Measurements from ENCODE around the gene ALX4. TPM values are rescaled to one million over a fixed set of nuclear protein-coding genes. Genes with fewer than 3 reads are reported as not detected.

ALX4 gene
- total RNA-seq, 4 donors from 2014 or later = under 0.01 to 0.17 TPM; not detected in 2

GRCh38 chr11:44290208-44290607, 19.7 kb downstream of the ALX4 start:
- no peak for TF ChIP-seq CTCF (IDR thresholded peaks at IDR 0.05; ENCODE audit: low read depth)

- no peak for TF ChIP-seq CTCF (IDR thresholded peaks at IDR 0.05; ENCODE audit: low read depth)
Measured at GRCh38 chr11:44288133-44288526, 21.8 kb downstream of the ALX4 start.

- no peak for TF ChIP-seq CTCF (IDR thresholded peaks at IDR 0.05; ENCODE audit: low read depth)
Measured at GRCh38 chr11:44286911-44287310, 23.0 kb downstream of the ALX4 start.

GRCh38 chr11:44286268-44286880, 23.6 kb downstream of the ALX4 start:
- TF ChIP-seq CTCF (IDR thresholded peaks at IDR 0.05; ENCODE audit: low read depth) = no peak

GRCh38 chr11:44285756-44286155, 24.2 kb downstream of the ALX4 start:
- no peak for TF ChIP-seq CTCF (IDR thresholded peaks at IDR 0.05; ENCODE audit: low read depth)

GRCh38 chr11:44282620-44283019, 27.3 kb downstream of the ALX4 start:
- TF ChIP-seq CTCF (IDR thresholded peaks at IDR 0.05; ENCODE audit: low read depth) = no peak

GRCh38 chr11:44281151-44281550, 28.8 kb downstream of the ALX4 start:
- TF ChIP-seq CTCF (IDR thresholded peaks at IDR 0.05; ENCODE audit: low read depth) = no peak
